HG03558 (cell line): ENCODE results near the gene ADI1.

ENCODE experiments used
- ATAC-seq: cut with Tn5 transposase; IDR thresholded peaks from one replicate; pipeline ENCODE4 v1.9.1; 2021; ENCODE audit warnings: moderate number of reproducible peaks; ENCODE audit not compliant: unreplicated experiment; ENCODE audit errors: extremely low read depth

Gene ADI1

DNA sequence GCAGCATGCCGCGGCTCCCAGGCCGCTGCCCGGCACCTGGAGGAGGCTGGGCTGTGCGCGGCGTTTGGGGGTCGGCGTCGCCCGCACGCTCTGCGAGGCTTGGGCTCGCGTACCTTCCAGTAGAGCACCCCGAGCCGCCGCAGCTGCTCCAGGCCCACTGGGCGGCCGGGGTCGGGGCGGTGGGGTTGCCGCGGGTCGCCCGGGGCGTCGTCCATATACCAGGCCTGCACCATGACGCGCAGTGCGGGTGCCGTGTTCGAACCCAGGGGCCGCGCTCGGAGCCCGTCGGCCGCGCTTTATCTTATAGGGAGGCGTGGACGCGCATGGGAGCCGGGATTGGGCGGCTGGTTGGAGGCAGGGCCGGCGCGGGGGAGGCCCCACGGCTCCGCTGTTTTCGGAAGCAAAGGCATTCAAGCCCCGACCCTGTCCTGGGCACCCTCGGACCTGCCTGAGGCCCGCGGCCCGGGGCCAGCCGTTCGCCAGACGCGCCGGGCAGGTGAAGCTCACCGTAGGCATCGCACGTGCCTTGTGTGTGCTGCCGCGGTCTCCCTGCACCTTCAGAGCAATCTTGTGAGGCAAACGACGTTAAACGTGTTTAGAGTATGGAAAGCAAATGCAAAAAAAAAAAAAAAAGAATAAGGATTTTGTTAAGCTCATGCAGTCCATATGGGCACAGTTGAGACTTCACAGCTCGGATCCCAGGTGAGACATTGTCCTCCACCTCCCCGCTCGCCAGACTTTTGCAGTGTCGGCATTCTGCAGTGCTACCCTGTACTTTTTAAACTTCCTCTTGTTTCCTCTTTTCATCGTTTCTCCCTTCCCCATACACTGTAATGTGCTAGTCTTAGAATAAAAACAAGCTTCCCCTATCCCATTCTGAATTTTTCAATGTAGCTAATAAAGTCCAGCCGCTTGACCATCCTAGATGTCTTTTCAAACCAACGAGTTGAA lies at the start of gene ADI1:
Gene ADI1, minus strand, starts transcription at position 277 of the 951 bp plus-strand sequence. Its CDS starts 44 bp downstream, at position 233.
- ATAC-seq, result peak; percentile 37

- ATAC-seq, result no peak
These were observed 47.5 kb upstream of the ADI1 start for GRCh38 chr2:3566806-3567205.

DNA sequence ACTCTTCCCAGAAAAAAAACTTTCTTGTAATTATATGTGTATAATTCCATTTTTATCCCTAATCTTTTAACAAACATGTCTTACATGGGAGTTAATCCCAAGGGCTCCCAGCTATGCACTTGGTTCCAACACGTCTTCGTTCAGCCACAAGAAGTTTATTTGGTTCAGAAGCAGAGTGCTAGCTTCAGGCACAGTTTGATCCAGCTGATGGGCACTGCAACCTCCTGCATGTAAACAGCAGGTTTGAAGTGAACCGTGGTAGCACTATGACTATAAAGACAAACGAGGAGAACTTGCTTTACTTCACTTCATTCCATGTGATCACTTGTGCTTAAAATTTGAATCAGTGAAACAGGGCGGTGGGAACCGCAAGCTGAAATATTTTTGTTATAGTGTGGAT lies 45.8 kb upstream of the ADI1 start:
- ATAC-seq, result no peak

DNA sequence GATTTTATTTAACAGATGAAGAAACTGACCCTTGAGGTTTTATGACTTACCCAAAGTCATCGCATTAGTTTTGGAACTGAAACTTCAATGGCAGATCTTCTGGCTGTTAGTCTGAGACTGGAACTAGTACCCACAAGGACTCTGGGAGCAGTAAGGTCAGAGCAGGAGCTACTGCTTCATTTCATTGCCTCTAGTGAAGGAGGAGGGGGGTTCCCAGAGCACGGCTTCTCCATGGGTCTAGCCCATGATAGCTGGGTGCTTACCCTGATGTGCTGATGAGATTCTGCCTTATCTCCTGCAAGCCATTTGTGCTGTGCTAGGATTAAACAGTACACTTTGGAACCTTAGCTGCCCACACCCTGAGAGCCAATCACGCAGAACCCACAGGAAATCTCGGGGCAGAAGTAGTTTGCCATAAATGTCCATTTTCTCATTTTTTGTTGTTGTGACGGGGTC lies 44.2 kb upstream of the ADI1 start:
- no peak for ATAC-seq

GRCh38 chr2:3558205-3559014 lies 39.1 kb upstream of the ADI1 start, which contains the start of gene RNASEH1:
Gene RNASEH1, minus strand, starts transcription at chr2:3558333. Its CDS starts 73 bp downstream, at chr2:3558260.
- ATAC-seq, result peak; percentile 95

DNA sequence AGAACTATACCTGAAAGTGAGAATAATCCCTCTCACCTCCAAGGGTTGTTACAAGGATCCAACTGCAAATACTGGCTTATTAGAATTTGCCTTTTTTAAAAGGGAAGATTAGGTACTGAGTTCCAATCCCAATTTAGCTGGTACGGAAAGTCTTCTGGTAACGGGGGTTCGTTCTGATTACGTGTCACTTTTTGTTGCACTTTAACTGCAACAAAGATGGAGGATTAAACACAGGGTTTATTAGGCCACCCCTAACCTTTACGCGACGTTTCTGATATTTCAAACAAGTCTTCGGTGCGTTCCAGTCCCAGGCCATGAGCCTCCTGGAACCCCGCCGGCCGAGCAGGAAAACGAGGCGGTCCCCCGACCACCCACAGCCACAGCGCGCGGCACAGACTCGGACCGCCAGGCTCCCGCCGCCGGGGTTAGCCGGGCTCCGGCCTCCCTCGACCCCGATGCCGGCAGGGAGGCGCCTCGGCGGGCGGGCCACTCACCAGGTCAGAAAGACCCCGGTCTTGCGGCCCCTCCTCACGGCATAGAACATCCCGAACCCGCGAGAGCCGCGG lies 38.4 kb upstream of the ADI1 start:
- ATAC-seq, result peak; percentile 6

DNA sequence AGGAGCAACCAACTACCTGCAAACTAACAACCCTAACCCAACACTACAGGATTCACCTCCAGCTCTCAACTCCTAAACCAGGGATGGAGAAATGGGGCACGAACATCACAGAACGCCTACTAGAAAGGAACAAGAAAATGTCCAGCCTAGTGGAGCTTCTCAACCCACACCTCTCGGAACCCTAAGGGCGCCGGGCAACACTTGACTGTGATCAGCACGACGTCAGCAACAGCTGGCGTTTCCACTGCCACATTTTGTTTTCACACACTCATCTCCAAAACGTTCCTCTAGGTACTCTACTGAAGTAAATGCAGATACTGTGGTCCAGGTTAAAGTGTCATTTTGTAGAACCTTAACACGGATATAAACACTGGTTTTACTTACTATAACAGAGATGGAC lies 34.6 kb upstream of the ADI1 start:
- no peak for ATAC-seq

GRCh38 chr2:3547915-3548314 lies 28.6 kb upstream of the ADI1 start:
- ATAC-seq, result no peak

DNA sequence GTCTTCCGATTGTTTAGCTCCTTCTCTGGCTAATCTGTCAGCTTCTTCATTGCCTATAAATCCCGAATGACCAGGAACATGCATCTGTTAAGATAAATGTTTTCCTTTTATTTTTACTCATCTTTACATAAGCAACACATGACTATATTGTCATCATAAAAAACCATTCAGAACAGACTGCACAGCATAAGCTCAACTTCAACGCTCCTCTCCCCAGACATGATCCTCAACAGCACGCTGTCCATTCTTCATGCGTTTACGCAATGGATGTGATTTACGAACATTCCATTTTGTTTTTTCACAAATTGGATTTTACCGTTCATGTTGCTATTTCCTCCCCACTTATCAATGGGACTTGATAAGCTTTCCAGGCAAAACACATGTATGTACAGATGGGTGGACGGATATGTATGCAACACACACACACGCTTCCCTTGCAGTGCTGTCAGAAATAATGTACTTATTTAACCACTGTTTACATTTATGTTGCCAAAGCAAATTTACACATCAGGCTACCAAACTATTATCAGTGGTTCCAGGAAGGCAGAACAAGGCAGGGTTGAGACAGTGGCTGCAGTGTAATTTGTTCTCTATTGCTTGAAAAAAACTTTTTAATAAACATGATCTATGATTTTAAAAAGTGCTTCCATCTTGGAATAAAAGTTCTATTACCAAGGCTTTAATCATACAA lies 26.6 kb upstream of the ADI1 start:
- no peak for ATAC-seq

DNA sequence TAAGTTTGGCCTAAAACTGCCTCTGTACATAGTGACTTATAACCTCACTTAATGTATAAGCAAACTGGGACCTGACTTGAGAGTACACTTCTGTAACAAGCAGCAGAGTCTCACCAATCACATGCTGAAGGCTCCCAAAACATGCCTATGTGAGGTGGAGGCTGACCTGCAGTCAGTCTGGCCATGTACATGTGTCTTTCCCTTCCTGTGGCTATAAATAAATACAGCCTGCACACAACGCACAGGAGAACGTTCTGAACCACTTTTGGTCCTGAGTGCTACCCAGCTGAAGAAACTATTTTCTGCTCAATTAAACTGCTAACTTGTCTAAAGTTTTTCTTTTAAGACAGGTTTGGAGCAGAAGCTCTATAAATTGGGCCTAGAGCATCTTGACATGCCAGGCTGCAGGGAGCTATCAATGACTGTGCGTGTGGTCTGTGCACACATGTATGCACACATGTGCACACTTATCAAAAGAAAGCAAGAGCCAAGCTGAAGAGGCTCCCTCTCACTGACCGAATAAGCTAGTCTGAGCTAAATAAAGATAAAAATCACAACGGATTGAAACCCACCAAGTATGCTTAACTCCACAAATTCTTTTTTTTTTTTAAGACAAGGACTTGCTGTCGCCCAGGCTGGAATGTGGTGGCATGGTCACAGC lies 23.8 kb upstream of the ADI1 start:
- ATAC-seq, result no peak

DNA sequence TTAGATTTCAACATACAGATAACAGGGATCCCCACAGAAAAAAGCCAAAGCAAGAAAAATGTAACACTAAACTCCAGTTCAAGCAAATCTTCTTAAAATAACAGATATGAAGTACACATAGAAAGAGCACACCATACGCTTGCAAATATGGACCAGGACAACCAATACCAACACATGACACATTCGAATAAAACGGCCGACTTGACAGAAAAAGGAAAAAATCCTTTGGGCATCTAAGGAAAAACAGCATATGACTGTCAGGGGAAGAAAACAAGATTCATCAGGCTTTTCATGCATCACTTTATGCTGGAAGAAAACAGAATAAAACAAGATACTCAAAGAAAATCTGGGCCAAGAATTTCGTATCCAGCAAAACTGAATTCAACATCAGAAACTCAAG lies 22.8 kb upstream of the ADI1 start:
- ATAC-seq, result no peak

DNA sequence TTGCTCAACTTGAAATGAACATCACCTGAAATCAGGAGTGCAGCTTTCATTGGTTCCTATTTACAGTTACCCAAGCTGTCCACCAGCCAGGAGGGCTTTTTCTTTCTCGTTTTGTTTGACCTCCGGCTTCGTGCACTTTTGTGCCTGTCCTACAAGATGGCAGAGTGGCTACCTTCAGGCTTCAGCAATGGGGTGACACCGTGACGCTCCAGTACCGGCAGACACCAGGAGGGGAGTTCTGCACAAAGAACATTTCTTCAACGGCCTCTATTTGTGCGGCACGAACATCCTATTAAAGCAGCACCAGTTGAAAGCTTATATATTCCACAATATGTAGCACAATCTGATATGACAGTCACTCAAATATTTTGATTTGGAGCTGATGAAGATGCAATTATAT lies 20.5 kb upstream of the ADI1 start:
- ATAC-seq, result no peak

GRCh38 chr2:3536682-3537632 lies 17.6 kb upstream of the ADI1 start:
- peak; percentile 44 for ATAC-seq

- no peak for ATAC-seq
These were observed 16.7 kb upstream of the ADI1 start for GRCh38 chr2:3535794-3536681.

DNA sequence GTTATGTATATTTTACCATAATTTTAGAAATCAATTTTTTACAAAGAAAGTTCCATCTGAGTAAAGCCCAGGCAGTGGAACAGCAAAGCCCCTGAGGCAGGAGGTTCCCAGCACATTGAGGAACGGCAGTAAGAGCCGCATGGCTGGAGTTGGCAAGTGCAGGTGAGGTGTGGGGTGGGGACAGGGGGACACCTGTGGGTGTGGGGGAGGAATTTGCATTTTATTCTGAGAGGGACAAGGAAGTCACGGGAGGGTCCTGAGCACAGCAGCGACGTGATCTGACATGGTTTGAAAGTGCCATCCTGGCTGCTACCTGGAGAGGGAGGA lies 16.1 kb upstream of the ADI1 start:
- ATAC-seq, result no peak

DNA sequence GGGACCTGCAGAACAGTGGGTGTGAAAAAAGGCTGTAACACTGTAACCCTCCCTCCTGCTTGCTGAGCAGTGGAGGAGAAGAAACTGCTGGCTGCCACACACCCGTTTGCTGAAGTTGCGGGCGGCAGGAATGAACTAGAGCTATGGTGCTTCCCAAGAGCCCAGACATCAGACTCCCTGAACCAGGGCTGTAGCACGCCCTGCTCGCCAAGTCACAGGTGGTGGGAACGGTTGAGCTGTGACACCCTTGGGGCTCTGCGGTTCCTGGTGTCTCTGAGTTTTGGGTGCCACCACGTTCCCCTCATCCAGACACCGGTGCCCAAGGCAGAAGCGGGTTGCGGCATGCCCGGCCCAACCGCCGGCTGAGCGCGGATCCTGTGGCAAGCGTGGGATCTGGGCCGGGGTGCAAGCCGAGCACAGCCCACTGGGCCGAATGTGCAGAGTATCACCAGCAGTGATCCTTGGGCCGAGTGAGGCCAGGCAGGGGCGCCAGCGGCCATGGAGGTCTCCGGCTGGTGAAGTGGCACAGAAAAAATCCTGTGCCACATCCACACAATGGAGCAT lies 15.0 kb upstream of the ADI1 start:
- ATAC-seq, result no peak

- ATAC-seq, result no peak
These were observed 14.5 kb upstream of the ADI1 start for GRCh38 chr2:3533836-3534235.
